ENCODE measurements around the gene DPP6.

GRCh38 chr7:154480817-154481216, 428.6 kb downstream of the DPP6 start:
- TF ChIP-seq CTCF (IDR thresholded peaks at IDR 0.05): no peak
- no peak for TF ChIP-seq CHD2 (IDR thresholded peaks at IDR 0.05; ENCODE audit: low read length, partially characterized antibody)
- TF ChIP-seq FOXM1 (IDR thresholded peaks at IDR 0.05; ENCODE audit: low read depth): no peak
- no peak for TF ChIP-seq USF2 (IDR thresholded peaks at IDR 0.05; ENCODE audit: borderline replicate concordance, low read depth, low read length)
- no peak for TF ChIP-seq POLR2AphosphoS5 (IDR thresholded peaks at IDR 0.05; ENCODE audit: low read depth, low read length)
- TF ChIP-seq TAF1 (IDR thresholded peaks at IDR 0.05; ENCODE audit: borderline replicate concordance, low read depth, low read length): no peak
- TF ChIP-seq EP300 (IDR thresholded peaks at IDR 0.05; ENCODE audit: borderline replicate concordance in 1 of 2, low read depth in 1 of 2, low read length in 1 of 2): no peak
- no peak for TF ChIP-seq RFX5 (IDR thresholded peaks at IDR 0.05; ENCODE audit: low read length)
- TF ChIP-seq RAD21 (IDR thresholded peaks at IDR 0.05; ENCODE audit: low read length): no peak
